HG03342 (cell line): ENCODE results near the gene SCUBE2.
"Not testable (repeated sequence)": the region's sequence is repeated elsewhere in the genome, so short reads cannot be mapped to it uniquely, and the experiment has no call there.

Experiments used
- ATAC-seq: cut with Tn5 transposase; IDR thresholded peaks from one replicate; pipeline ENCODE4 v1.9.1; 2021; ENCODE audit warnings: mild to moderate bottlenecking, moderate library complexity; ENCODE audit not compliant: unreplicated experiment

SCUBE2 gene

GRCh38 chr11:9013373-9013772 is 78.0 kb downstream of the SCUBE2 start:
- no peak for ATAC-seq

- ATAC-seq: not testable (repeated sequence)
Observed at GRCh38 chr11:9009538-9009937, 81.9 kb downstream of the SCUBE2 start.

- no peak for ATAC-seq
Observed at GRCh38 chr11:9008661-9009060, 82.7 kb downstream of the SCUBE2 start.

- no peak for ATAC-seq
Observed at GRCh38 chr11:9008011-9008550, 83.3 kb downstream of the SCUBE2 start.

GRCh38 chr11:9005087-9005486 is 86.3 kb downstream of the SCUBE2 start:
- ATAC-seq: no peak

- no peak for ATAC-seq
Observed at GRCh38 chr11:9004183-9004926, 87.0 kb downstream of the SCUBE2 start.

- ATAC-seq: no peak
Observed at GRCh38 chr11:9003573-9004182, 87.7 kb downstream of the SCUBE2 start, which contains the start of gene NRIP3. NRIP3 (minus strand) TSS chr11:9004001; CDS start chr11:9003935, 66 bp downstream.

GRCh38 chr11:9002920-9003572 is 88.4 kb downstream of the SCUBE2 start:
- no peak for ATAC-seq

GRCh38 chr11:9001736-9002135 is 89.7 kb downstream of the SCUBE2 start:
- no peak for ATAC-seq

GRCh38 chr11:8998017-8998416 is 93.4 kb downstream of the SCUBE2 start:
- ATAC-seq: no peak

GRCh38 chr11:8997451-8997850 is 93.9 kb downstream of the SCUBE2 start:
- no peak for ATAC-seq

GRCh38 chr11:8989453-8989852 is 101.9 kb downstream of the SCUBE2 start:
- ATAC-seq: no peak

GRCh38 chr11:8988329-8989234 is 102.8 kb downstream of the SCUBE2 start:
- no peak for ATAC-seq

- no peak for ATAC-seq
Observed at GRCh38 chr11:8987446-8987845, 104.0 kb downstream of the SCUBE2 start.

- ATAC-seq: not testable (repeated sequence)
Observed at GRCh38 chr11:8986772-8987171, 104.6 kb downstream of the SCUBE2 start.

GRCh38 chr11:8985462-8985861 is 105.9 kb downstream of the SCUBE2 start:
- ATAC-seq: no peak

- no peak for ATAC-seq
Observed at GRCh38 chr11:8983552-8983951, 107.8 kb downstream of the SCUBE2 start.

GRCh38 chr11:8980485-8980884 is 110.9 kb downstream of the SCUBE2 start:
- no peak for ATAC-seq

GRCh38 chr11:8979365-8979764 is 112.0 kb downstream of the SCUBE2 start:
- not testable (repeated sequence) for ATAC-seq

GRCh38 chr11:8973121-8973520 is 118.3 kb downstream of the SCUBE2 start:
- no peak for ATAC-seq

- no peak for ATAC-seq
Observed at GRCh38 chr11:8971924-8972316, 119.5 kb downstream of the SCUBE2 start.
